GM12878 (cell line): ENCODE data around the gene TMEM131L. TPM values are rescaled to one million over a fixed set of nuclear protein-coding genes. Genes with fewer than 3 reads are reported as not detected.

ENCODE experiments used
- ATF2 ChIP-seq: IDR thresholded peaks from 2 replicates; pipeline ENCODE4 v1.6.1; 2012; ENCODE audit warnings: low read length, inconsistent platforms
- CUX1 ChIP-seq: IDR thresholded peaks from 2 replicates; pipeline ENCODE4 v1.6.1; 2012; ENCODE audit warnings: improper control_type of control experiment, low read depth, low read length; ENCODE audit not compliant: insufficient replicate concordance
- DPF2 ChIP-seq: fragments of 450-650 bp; IDR thresholded peaks from 2 replicates; pipeline ENCODE4 v1.6.1; 2017; ENCODE audit warnings: mild to moderate bottlenecking
- ELK1 ChIP-seq: IDR thresholded peaks from 2 replicates; pipeline ENCODE4 v1.6.1; 2012; ENCODE audit warnings: low read depth, low read length, improper control_type of control experiment
- HDAC2 ChIP-seq: fragments of 200-600 bp; sonication (generic); IDR thresholded peaks from 2 replicates; pipeline ENCODE4 v1.6.1; 2017
- HDAC6 ChIP-seq: fragments of 200-600 bp; sonication (generic); IDR thresholded peaks from one replicate; pipeline ENCODE4 v1.8.0; 2017; ENCODE audit warnings: antibody characterized with exemption; ENCODE audit not compliant: unreplicated experiment
- IKZF1 ChIP-seq: fragments of 450-650 bp; conservative IDR thresholded peaks from 2 replicates; pipeline ENCODE4 v1.6.1; 2017; ENCODE audit warnings: antibody characterized with exemption, mild to moderate bottlenecking
- NKRF ChIP-seq: fragments of 450-650 bp; conservative IDR thresholded peaks from 2 replicates; pipeline ENCODE4 v1.6.1; 2017; ENCODE audit warnings: mild to moderate bottlenecking, moderate library complexity
- NR2C1 ChIP-seq: fragments of 450-650 bp; IDR thresholded peaks from 2 replicates; pipeline ENCODE4 v1.6.1; 2017; ENCODE audit warnings: antibody characterized with exemption, mild to moderate bottlenecking, moderate library complexity
- NR2C2 ChIP-seq: IDR thresholded peaks from 2 replicates; pipeline ENCODE4 v1.6.1; 2011; ENCODE audit warnings: borderline replicate concordance, low read depth; ENCODE audit not compliant: control insufficient read depth, insufficient read length
- NRF1 ChIP-seq: conservative IDR thresholded peaks from 2 replicates; pipeline ENCODE4 v1.6.1; 2011; ENCODE audit warnings: mild to moderate bottlenecking, low read depth, low read length, improper control_type of control experiment
- RELA ChIP-seq: fragments of 450-650 bp; IDR thresholded peaks from 2 replicates; pipeline ENCODE4 v1.8.0; 2014; ENCODE audit warnings: borderline replicate concordance; ENCODE audit not compliant: partially characterized antibody
- SKIL ChIP-seq: fragments of 450-650 bp; IDR thresholded peaks from 2 replicates; pipeline ENCODE4 v1.6.1; 2017; ENCODE audit warnings: mild to moderate bottlenecking, low read depth, inconsistent platforms; ENCODE audit not compliant: poor library complexity, severe bottlenecking
- SMAD1 ChIP-seq: fragments of 450-650 bp; IDR thresholded peaks from 2 replicates; pipeline ENCODE4 v1.6.1; 2018; ENCODE audit warnings: mild to moderate bottlenecking, low read depth; ENCODE audit not compliant: partially characterized antibody
- SP1 ChIP-seq: IDR thresholded peaks from one replicate; pipeline ENCODE4 v1.6.1; 2011; ENCODE audit warnings: low read depth, low read length
- SREBF1 ChIP-seq: IDR thresholded peaks from 2 replicates; pipeline ENCODE4 v1.6.1; 2012; ENCODE audit warnings: mild to moderate bottlenecking, low read length
- TARDBP ChIP-seq: IDR thresholded peaks from 2 replicates; pipeline ENCODE4 v1.6.1; 2016; ENCODE audit warnings: borderline replicate concordance
- ZNF274 ChIP-seq: IDR thresholded peaks from one replicate; pipeline ENCODE4 v1.8.0; 2011; ENCODE audit not compliant: insufficient read length, insufficient read depth
- polyA plus RNA-seq, 11 experiments: library from polyadenylated mRNA; depleted of rRNA in 4 of 11; unstranded in 6 of 11; stranded (reverse) in 5 of 11; fragments of >200 nt; fragmentation: Nextera tagmentation in 4 of 11; fragmentation: Illumina TruSeq in 1 of 11; extraction: Ambion mirVana in 4 of 11; extraction: Trizol in 1 of 11; gene quantifications; 1 replicate in 1 of 11; 2 replicates in 10 of 11; pipeline versions ENCODE4 v1.2.1 to v1.2.3, GENCODE V29; 2011 to 2016; ENCODE audit warnings: inconsistent platforms in 2 of 11, missing spikeins in 2 of 11, low read depth in 1 of 11
- total RNA-seq, 4 experiments: library from RNA; depleted of rRNA in 3 of 4; stranded (reverse); fragments of >200 nt in 3 of 4; fragmentation: Illumina TruSeq in 1 of 4; extraction: Trizol in 1 of 4; gene quantifications; 2 replicates each; pipeline versions ENCODE4 v1.2.1 to v1.2.3, GENCODE V29; 2013 to 2021

The TMEM131L gene
- total and polyA plus RNA-seq, 10 of the 15 experiments (the other 5 are each of a cell fraction or from before 2014, with no cell fraction given), result 8.5 to 101 (median 74.4) TPM

GRCh38 chr4:153466081-153466948 is at the start of gene TMEM131L (continued):
- TF ChIP-seq SKIL, result no peak
- TF ChIP-seq TARDBP, result no peak
- peak; percentile 57; the same call in 1 of the 2 replicates for TF ChIP-seq DPF2
- no peak for TF ChIP-seq ATF2
- no peak for TF ChIP-seq NRF1
- TF ChIP-seq HDAC2, result no peak
- TF ChIP-seq NKRF, result peak; percentile 66
- no peak for TF ChIP-seq RELA
- peak; percentile 53 for TF ChIP-seq IKZF1
- TF ChIP-seq SREBF1, result no peak
- TF ChIP-seq CUX1, result no peak
- no peak for TF ChIP-seq SMAD1
- no peak for TF ChIP-seq ELK1
- no peak for TF ChIP-seq ZNF274
- peak; percentile 76 for TF ChIP-seq HDAC6
- TF ChIP-seq NR2C1, result no peak
- no peak for TF ChIP-seq NR2C2
- TF ChIP-seq SP1, result no peak
